Measurements from ENCODE around the gene SLC12A6.
A peak's percentile ranks its signal among the peaks of the same experiment; 100 is the strongest.

SLC12A6 gene

DNA sequence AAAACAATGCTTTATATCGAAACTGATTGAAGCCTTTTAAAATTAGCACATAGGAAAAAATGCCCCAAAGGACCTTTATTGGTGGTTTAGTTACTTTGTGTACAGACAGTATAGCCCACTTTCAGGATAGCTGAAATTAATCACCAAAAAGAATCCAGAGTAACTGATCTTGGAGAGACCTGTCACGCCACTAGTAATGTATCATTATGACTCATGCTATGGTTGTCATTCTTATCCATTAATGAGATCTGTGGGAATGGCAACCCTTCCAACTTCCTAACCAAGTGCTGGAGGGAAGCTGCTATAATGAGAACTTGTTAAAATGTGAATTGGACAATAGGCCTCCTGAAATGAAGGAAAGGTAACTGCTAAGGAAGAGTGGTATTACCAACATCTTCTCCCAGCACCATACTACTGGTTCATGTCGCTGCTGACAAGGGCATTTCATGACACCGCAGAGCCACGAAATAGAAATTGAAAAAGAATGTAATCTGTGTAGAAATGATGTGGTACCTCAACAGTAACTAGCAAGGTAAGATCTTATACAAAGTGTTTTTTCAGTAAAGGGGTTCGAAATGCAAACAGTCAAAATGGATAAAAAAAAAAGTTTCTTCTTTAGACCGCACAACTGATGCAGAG lies 119.9 kb downstream of the SLC12A6 start:
- Mint-ChIP-seq H3K27me3 (ENCODE audit: low read depth) (peaks cover 4% of the 10 kb centered on the region), H3K27ac (no peak overlapping the region)

DNA sequence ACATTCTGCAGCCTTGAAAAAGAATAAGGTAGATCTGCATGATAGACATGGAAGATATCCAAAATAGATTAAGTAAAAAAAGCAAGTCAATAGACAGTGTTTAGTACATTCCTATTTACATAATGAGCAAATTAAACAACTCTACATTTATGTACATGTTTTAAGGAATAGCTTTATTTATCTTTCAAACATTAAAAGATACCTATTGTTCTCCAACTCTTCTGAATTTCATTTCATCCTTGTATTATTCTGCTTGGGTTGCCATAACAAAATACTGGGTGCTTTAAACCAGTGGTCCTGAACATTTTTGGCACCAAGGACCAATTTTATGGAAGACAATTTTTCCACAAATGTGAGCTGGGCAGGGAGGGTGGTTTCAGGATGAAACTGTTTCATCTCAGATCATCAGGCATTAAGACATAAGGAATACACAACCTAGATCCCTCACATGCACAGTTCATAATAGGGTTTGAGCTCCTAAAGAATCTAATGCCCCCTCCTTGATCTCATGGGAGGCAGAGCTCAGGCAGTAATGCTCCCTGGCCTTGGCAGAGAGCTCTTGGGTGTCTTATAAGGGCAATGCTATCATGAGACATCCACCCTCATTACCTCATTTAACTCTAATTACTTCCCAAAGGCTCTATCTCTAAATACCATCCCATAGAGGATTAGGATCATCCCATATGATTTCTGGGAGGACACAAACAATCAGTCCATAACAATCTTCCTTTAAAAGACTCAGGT lies 120.9 kb downstream of the SLC12A6 start:
- Mint-ChIP-seq H3K27ac (no peak overlapping the region), H3K27me3 (ENCODE audit: low read depth) (peaks cover 4% of the 10 kb centered on the region), H3K4me1 (no peaks in the 10 kb centered on the region), H3K36me3 (ENCODE audit: low read depth) (no peaks in the 10 kb centered on the region), H3K4me3 (no peak overlapping the region), H3K9me3 (no peaks in the 10 kb centered on the region)
- TF ChIP-seq CTCF (IDR thresholded peaks at IDR 0.05; ENCODE audit: unreplicated experiment in 3 of 3) = no peak

More for the DNA sequence above, 119.9 kb downstream of the SLC12A6 start:
- H3K36me3 Mint-ChIP-seq (ENCODE audit: low read depth) = no peaks in the 10 kb centered on the region
- no peak overlapping the region for H3K4me3 Mint-ChIP-seq
- TF ChIP-seq CTCF (IDR thresholded peaks at IDR 0.05; ENCODE audit: unreplicated experiment in 3 of 3) = no peak
- no peaks in the 10 kb centered on the region for H3K4me1 Mint-ChIP-seq
- no peaks in the 10 kb centered on the region for H3K9me3 Mint-ChIP-seq

GRCh38 chr15:34214135-34214534 lies 123.4 kb downstream of the SLC12A6 start:
- Mint-ChIP-seq H3K27me3 (ENCODE audit: low read depth) (peaks cover 3% of the 10 kb centered on the region), H3K36me3 (ENCODE audit: low read depth) (no peaks in the 10 kb centered on the region), H3K4me3 (no peak overlapping the region), H3K27ac (no peak overlapping the region), H3K9me3 (no peaks in the 10 kb centered on the region), H3K4me1 (no peaks in the 10 kb centered on the region)
- TF ChIP-seq CTCF (IDR thresholded peaks at IDR 0.05; ENCODE audit: unreplicated experiment in 3 of 3) = no peak

DNA sequence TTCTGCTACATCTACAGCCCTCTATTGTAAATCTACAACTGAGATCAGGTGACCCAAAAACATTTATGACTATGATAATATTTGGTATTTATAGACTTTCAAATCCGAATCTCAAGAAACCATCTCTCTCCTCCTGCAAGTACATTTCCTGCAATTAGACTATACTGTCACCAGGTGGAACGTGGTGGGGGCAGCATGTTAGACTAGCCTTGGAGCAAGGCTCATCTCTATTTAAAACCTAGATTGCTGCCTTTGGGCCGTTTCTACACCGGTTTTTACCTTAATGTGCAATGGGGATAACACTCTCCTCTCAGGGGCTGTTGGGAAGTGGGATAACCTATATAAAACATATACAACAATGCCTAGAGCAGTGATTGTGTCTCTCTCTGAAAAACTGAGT lies 123.9 kb downstream of the SLC12A6 start:
- H3K27me3 Mint-ChIP-seq (ENCODE audit: low read depth) = no peaks in the 10 kb centered on the region
- no peak overlapping the region for H3K27ac Mint-ChIP-seq
- TF ChIP-seq CTCF (IDR thresholded peaks at IDR 0.05; ENCODE audit: unreplicated experiment in 3 of 3) = no peak
- no peaks in the 10 kb centered on the region for H3K36me3 Mint-ChIP-seq (ENCODE audit: low read depth)
- no peak overlapping the region for H3K4me3 Mint-ChIP-seq
- H3K9me3 Mint-ChIP-seq = no peaks in the 10 kb centered on the region
- no peaks in the 10 kb centered on the region for H3K4me1 Mint-ChIP-seq

GRCh38 chr15:34209421-34210282 lies 127.9 kb downstream of the SLC12A6 start, which contains the start of gene KATNBL1:
TSS of gene KATNBL1 (minus strand) at chr15:34210096. CDS start at chr15:34163676, 46,420 bp downstream.
- H3K9me3 Mint-ChIP-seq = peaks cover 2% of the 10 kb centered on the region
- H3K4me1 Mint-ChIP-seq = peaks cover 17% of the 10 kb centered on the region
- H3K4me3 Mint-ChIP-seq = peak within 1 kb of the TSS; percentile 89 to 97 (median 94)
- TF ChIP-seq CTCF (IDR thresholded peaks at IDR 0.05; ENCODE audit: unreplicated experiment in 3 of 3) = peak; percentile 92 to 94 (median 92)
- H3K36me3 Mint-ChIP-seq (ENCODE audit: low read depth) = peaks cover 18% of the 10 kb centered on the region
- H3K27ac Mint-ChIP-seq = peak within 1 kb of the TSS; percentile 80 to 99 (median 98)
- H3K27me3 Mint-ChIP-seq (ENCODE audit: low read depth) = no peaks in the 10 kb centered on the region
